ACHN (cell line): ENCODE measurements around the gene TMEM259.
"Not testable (repeated sequence)": the region's sequence is repeated elsewhere in the genome, so short reads cannot be mapped to it uniquely, and the experiment has no call there.

Source experiments
- DNase-seq: peaks from one replicate; pipeline ENCODE4 v3.0.0-alpha.2; 2015
- in situ Hi-C: cut with HindIII; loops from 2 replicates; pipeline ENCODE4 v1.10.0; 2017; ENCODE audit warnings: low sequenced_read_pairs, low pct_ligation_motif_present, low pct_unique_long_range_greater_than_20kb

Gene TMEM259

DNA sequence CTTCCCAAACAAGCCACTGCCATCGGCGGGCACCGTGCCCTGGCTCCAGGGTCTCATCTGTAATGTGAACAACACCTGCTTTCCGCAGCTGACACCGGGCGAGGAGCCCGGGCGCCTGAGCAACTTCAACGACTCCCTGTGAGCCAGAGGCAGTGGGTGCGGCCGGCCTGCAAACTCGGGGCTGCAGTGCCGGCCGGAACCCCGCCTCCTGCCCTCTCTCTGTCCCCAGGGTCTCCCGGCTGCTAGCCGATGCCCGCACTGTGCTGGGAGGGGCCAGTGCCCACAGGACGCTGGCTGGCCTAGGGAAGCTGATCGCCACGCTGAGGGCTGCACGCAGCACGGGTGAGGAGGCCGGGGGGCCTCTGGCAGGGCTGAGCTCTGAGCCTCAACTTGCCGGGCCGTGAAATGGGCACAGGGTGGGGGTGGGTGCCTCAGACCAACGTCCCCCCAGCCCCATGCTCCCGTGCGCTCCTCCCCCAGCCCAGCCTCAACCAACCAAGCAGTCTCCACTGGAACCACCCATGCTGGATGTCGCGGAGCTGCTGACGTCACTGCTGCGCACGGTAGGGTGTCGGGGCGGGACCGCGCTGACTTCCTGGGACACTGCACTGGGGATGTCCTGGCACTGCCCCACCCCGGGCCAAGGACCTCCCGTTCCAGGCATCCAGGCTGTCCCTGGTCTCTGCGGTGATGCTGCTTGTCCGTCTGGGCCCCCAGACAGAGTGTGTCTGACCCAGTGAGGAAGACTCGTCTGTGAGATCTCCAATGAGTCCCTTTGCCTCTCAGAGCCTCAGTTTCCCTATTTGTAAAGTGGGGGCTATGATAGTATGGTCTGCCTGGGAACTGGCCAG, 21.1 kb upstream of the TMEM259 start:
- in situ Hi-C loops: no loop called here
- DNase-seq: no peak

DNA sequence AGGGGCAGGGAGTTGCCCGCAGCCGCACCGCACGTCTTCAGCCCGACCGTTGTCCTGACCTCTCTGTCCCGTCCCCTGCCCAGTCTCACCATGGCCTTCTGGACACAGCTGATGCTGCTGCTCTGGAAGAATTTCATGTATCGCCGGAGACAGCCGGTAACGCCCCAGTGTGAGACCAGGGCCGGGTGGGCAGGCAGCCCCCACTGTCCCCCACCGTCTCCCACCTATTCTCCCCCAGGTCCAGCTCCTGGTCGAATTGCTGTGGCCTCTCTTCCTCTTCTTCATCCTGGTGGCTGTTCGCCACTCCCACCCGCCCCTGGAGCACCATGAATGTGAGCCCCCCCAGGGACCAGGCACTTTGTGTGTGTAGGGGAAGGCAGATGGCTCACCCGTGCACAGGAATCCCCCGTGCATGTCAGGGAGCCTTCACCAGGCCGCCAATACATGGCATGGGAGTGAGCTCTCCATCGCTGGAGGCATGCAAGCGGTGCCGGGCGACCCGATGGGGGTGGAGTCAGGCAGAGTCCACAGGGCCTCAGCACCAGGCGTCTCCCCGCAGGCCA, 20.4 kb upstream of the TMEM259 start:
- in situ Hi-C loops: no loop called here
- DNase-seq: no peak

GRCh38 chr19:1040476-1041271, 19.8 kb upstream of the TMEM259 start:
- DNase-seq: peak; percentile 76
- in situ Hi-C loops: no loop called here

GRCh38 chr19:1039646-1040475, 18.9 kb upstream of the TMEM259 start, which contains the start of gene ABCA7:
TSS of gene ABCA7 (plus strand) at chr19:1040107. CDS start at chr19:1041362, 1,255 bp downstream.
- DNase-seq: peak; percentile 96
- in situ Hi-C loops: no loop called here

DNA sequence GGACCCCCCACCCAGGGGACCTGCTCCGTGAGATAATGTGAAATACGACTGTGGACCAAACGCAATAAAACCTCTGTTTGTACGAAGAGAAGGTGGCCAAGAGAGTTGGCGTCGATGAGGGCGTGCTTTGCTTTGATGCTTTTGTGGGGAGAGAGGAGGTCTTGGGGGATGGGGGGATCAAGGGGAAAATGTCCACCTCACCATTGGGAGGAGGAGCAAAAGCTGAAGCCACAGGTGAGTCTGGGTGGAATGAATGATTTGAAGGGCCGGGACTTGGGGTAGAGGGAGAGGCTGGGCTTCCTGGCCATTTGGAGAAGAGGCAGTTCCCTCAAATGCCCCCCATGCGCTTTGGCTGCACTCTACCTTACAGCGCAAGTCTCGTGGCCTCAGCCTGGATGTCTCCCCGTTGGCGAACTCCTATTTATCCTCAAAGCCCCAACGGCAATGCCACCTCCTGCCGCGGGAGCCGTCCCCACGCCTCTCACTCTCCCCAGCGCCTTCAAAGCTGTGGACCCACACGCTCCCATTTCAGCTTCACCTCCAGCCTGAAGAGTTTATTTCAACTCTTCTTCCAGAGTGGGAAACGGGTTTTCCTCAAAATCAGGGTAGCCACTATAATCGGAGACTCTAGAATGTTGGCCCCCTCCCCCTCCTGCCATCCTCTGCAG, 18.2 kb upstream of the TMEM259 start:
- in situ Hi-C loops: no loop called here
- DNase-seq: no peak

- in situ Hi-C loops: no loop called here
- no peak for DNase-seq
Measured at GRCh38 chr19:1037621-1038064, 16.7 kb upstream of the TMEM259 start.

- no peak for DNase-seq
Measured at GRCh38 chr19:1035998-1036621, 15.2 kb upstream of the TMEM259 start.

GRCh38 chr19:1032264-1032867, 11.4 kb upstream of the TMEM259 start:
- no peak for DNase-seq
- in situ Hi-C loops: no loop called here

More at GRCh38 chr19:1035998-1036621, 15.2 kb upstream of the TMEM259 start:
- in situ Hi-C loops: no loop called here

- in situ Hi-C loops: no loop called here
- DNase-seq: peak; percentile 84
Measured at GRCh38 chr19:1028062-1028926, 7.4 kb upstream of the TMEM259 start.

DNA sequence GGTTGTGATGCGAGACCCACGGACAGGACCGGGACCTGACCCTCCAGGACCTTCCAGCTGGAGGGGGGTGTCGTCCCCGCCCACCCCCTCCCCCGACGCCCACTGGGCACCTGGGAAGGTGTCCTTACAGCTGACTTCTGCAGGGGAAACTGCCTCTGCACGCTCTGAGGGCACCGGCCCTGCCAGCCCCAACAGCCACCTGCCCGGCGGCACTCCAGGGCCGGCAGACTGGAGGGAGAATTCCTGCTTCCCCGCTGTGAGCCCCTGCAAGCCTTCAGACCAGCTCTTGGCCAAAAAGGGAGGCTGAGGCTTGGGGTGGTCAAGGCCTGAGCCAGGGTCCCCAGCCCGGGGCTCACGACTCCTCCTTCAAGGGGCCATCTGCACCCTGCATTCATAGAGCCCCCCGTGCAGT, 6.7 kb upstream of the TMEM259 start:
- in situ Hi-C loops: no loop called here
- peak; percentile 20 for DNase-seq

- peak; percentile 30 for DNase-seq
Measured at GRCh38 chr19:1026783-1027649, 6.1 kb upstream of the TMEM259 start.

DNA sequence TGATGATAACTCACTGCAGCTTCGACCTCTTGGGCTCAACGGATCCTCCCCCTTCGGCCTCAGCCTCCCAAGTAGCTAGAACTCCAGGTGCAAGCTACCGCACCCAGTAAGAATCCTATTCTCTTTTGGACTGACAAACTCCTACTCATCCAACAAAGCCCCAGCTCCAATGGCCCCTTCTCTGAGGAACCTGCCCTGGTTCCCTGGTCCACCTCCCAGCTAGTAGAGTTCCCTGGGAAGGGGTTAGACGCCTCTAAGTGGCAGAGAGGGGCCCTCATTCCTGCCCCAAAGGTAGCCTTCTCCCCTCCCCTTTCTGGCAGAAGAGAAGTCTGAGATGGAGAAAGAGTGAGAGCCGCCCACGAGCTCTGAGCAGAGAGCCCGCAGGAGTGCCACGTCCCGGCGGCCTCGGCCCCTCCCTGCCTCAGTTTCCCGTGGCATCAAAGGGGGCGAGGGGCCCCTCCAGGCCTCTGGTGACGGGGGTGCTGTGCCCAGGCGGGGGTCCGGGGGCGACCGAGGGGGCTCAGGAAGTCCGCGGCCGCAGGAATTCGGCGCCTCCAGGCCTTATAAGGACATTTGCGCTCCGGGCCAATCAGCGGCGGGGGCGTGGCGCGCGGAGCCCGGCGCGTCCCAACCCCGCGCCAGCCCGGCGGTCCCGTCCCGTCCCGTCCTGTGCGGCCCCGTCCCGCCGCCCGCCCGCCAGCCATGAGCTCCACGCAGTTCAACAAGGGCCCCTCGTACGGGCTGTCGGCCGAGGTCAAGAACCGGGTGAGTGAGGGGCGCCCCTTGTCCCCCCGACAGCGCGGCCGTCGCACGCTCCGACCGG, 5.2 kb upstream of the TMEM259 start, which contains the start of gene CNN2:
Gene CNN2, plus strand, starts transcription at position 649 of the 823 bp plus-strand sequence. Its CDS starts 54 bp downstream, at position 703.
- DNase-seq: peak; percentile 75
- in situ Hi-C loops: no loop called here

More at GRCh38 chr19:1026783-1027649, 6.1 kb upstream of the TMEM259 start:
- in situ Hi-C loops: no loop called here

DNA sequence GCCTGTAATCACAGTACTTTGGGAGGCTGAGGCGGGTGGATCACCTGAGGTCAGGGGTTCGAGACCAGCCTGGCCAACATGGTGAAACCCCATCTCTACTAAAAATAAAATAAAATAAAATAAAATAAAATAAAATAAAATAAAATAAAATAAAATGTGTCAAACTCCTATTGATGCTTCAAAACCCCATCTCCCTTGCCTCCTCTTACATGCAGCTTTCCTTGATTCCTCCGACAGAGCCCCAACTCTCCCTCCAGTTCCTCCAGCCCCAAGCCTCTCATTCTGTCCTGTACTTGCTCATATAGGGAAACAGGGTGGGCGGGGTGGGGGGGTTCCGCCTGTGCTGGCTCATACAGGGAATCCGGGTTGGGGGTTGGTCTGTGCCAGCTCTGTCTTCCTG, 4.2 kb upstream of the TMEM259 start:
- in situ Hi-C loops, DNase-seq: not testable (repeated sequence)

DNA sequence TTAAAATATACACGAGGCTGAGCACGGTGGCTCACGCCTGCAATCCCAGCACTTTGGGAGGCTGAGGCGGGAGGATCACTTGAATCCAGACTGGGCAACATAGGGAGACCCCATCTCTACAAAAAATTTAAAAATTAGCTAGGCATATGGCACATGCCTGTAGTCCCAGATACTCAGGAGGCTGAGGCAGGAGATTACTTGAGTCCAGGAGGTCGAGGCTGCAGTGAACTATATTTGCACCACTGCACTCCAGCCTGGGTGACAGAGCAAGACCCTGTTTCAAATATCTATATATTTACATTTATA, 2.9 kb upstream of the TMEM259 start:
- DNase-seq: not testable (repeated sequence)

More for the DNA sequence above, 2.9 kb upstream of the TMEM259 start:
- in situ Hi-C loops: not testable (repeated sequence)
